GM10847 (cell line): ENCODE measurements around the gene ASMTL.

Source experiments
- POLR2A ChIP-seq: IDR thresholded peaks from 2 replicates; pipeline ENCODE4 v1.6.1; 2011; ENCODE audit not compliant: insufficient read length; ENCODE audit errors: extremely low read depth

Gene ASMTL

DNA sequence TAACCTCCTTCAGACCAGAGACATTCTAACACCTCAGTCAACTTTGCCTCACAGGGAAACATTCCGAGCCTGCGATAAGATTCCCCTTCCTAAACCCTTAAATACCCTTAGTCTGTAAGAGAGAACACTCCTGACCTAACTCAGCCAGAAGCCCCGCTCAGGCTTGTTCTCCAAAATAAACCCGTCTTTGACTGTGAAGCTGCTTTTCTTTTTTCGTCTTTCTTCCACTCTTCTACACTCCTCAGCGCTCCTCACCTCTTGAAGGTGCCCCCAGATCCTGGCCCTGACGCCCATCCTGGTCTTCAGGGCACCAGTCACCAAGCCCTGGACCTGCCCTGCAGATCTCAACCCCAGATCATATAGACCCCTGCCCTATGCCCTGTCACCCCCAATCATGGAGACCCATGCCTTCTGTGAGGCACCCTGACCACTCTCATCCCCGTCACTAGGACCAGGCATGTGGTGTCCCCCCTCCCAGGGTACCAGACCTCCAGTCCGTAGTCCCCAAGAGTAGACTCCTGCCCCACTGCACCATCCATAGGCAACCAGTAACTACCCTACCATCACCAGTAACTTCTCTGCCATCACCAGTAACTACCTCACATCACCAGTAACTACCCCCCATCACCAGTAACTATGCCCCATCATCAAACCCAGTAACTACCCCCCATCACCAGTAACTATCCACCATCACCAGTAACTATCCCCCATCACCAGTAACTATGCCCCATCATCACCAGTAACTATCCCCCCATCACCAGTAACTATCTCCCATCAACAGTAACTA lies 3.5 kb downstream of the ASMTL start:
- no peak for TF ChIP-seq POLR2A

DNA sequence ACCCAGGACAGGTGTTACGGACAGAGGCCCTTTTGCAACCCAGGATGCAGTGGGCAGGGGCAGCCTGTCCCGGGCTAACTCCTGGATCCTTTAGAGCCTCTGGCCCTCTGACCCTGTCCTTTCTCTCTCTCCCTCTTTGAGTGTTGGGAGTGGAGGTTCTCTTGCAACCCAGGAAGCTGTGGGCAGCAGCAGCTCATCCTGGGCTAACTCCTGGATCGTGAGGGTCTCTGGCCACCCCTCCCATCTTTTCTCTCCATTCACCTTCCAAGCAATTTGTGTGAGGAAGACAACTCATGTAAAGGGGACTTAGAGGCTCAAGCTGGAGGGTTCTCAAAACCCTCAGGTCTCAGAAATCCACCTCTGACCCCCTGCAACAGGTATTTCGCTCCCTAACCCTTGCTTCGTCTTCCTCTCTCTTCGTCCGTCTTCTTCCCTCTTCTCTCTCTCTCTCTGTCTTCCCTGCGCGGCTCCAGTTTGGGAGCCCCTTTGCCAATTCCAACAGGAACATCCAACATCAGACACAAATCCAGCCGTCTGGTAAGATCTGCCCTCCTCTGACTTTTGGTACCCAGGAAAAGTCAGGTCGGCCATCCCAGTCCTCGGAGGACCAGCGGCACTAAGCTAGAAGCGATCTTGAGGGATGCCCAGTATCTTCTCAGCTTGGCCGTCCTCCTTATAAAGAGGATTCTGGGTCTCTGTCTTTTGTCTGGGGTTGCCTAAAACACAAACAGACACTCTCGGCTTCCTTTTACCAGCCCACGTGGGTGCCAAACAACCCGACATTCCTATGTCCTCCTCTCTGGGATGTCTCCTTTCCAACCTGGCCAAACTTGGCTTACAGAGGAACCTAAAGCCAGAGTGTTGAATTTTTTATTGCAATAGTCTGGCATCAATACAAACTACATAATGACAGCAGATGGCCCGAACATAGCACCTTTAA lies 7.9 kb downstream of the ASMTL start:
- no peak for TF ChIP-seq POLR2A

- TF ChIP-seq POLR2A = no peak
These were observed 9.1 kb downstream of the ASMTL start for GRCh38 chrX:1443496-1444075.

- TF ChIP-seq POLR2A = no peak
These were observed 9.9 kb downstream of the ASMTL start for GRCh38 chrX:1442724-1443367.

DNA sequence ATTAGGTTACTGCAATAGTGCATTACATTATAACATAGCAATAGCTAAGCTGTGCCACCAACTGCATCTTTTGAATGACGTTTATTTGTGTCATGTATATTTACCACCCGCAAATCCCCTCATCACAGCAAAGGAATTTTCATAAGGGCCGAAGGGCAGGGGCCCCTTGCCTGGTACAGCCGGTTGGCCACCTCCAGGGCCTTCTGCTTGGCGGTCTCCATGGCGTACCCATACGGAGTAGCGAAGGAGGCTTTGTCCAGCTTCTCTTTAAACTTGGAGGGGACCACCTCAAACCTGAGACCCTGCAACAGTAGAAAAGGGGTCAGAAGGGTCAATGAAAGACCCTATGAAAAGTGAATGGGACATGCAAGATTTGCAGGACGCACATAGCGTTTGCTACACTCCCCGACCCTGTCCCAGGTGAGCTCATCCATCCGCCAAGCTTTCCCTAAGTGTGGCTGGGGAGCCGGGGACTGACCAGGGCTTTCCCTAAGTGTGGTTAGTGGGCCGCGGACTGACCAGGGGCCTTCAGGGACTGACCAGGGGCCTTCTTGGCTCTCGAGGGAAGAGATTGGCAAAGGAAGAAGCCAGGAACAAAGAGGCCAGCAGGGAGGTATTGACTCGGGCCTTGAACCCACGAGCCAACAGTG lies 10.6 kb downstream of the ASMTL start:
- TF ChIP-seq POLR2A = no peak

GRCh38 chrX:1440506-1440905 lies 12.2 kb downstream of the ASMTL start:
- no peak for TF ChIP-seq POLR2A

DNA sequence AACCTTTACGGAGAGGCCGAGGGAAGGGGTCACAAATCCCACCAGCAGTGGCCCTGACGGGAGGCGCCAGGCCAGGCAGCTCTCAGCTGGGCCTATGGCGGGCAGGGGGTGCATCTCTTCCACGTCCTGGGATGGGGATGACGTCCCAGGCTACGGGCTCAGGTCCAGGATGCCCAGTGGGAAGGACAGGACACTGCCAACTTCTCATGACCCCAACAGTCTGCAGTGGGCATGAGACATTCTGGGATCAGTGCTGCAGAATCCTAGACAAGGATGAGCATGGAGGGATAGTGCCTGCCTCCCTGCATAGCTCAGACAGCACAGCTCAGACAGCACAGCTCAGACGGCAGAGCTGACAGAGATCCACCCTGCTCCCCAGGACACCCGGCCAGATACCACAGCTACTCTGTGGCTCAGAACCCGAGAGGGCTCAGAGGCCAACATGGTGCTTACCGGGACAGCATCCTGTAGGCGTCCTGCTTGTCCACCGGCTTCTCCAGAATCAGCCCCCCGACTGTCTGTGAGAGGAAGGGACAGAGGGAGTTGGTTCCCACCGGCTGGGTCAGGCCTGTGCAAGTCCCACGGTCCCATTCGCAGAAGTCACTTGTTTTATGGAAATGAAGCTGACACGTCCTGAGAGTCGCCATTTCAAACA lies 17.3 kb downstream of the ASMTL start:
- TF ChIP-seq POLR2A = no peak

DNA sequence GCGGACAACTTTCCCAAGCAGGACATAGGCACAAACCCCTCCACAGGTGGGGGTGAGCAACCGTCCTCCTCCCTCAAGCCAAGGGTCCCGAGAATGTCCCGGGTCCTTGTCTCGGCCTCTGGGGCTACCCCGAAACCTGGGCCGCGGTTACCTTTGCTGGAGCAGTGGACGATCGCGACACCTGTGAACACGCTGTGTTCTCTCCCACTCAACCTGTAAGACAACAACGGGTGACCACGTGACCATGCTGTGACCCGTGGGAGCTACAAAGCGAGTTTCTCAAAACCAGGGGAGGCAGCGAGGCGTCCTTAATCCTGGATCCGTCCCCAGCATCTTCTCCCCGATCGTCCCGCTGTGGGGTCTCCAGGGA lies 17.9 kb downstream of the ASMTL start:
- TF ChIP-seq POLR2A = no peak

DNA sequence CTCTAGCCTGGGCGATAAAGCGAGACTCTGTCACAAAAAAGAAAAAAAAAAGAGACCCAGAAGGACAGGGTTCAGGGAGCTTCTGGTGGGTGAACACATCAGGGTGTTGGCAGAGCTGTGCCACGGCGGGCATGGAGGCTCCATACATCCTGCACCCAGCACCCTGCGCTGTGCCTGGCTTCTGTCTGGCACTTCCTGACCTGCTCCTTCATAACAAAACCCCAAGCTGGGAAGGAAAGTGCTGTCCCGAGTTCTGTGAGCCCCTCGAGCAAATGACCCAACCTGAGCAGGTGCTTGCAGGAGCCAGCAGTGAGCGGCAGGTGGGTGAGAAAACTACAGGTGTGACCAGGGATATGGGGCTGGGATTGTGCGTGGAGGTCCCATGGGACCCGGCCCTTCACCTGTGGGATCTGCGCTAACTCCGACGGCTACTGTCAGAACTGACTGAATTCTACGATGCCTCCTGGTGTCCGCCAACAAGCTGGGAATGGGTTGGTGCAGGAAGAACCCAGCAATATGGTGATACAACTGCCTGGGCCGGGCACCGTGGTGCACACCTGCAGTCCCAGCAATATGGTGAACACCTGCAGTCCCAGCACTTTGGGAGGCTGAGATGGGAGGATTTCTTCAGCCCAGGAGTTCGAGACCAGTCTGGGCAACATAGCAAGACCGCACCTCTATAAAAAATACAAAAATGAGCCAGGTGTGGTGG lies 18.9 kb downstream of the ASMTL start:
- no peak for TF ChIP-seq POLR2A

GRCh38 chrX:1430451-1430850 lies 22.3 kb downstream of the ASMTL start:
- TF ChIP-seq POLR2A = no peak

DNA sequence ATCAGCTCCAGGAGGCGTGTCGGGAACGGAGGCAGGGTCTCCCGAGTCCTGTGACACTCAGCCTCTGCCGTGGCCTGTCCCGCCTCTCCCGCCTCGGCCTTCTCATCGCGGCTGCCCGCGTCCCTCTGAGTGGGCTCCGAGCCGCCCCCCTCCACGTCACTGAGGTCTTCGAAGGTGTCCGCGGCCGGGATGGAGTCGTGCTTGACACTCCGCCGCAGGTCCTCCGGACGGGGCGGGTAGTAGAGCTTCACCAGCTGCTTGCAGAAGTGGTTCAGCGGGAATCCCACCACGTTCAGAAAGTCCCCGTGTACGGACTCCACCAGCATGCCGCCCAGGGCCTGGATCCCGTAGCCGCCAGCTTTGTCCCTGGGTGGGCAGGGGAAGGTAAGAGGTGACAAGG lies 25.0 kb downstream of the ASMTL start:
- no peak for TF ChIP-seq POLR2A

GRCh38 chrX:1425381-1425780 lies 27.3 kb downstream of the ASMTL start:
- TF ChIP-seq POLR2A = no peak

DNA sequence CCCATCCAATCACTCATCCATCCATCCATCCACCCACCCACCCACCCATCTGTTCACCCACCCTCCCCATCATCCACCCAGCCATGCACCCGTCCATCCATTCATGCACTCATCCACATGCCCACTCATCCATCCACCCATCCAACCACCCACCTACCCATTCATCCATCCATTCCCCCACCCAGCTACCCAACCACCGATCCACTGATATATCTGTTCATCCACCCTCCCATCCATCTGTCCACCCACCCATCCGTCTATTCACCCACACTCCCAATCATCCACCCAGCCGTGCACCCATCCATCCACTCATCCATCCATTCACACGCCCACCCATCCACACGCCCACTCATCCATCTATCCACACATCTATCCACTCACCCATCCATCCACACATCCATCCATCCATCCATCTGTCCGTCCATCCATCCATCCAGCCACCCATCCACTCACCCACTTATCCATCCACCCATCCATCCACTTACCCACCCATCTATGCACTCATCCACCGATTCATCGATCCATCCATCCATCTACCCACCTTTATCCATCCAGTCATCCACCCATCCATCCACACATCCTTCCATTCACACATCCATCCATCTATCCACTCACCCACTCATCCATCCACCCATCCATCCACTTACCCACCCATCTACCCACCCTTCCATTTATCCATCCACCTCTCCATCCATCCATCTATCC lies 28.4 kb downstream of the ASMTL start:
- no peak for TF ChIP-seq POLR2A

DNA sequence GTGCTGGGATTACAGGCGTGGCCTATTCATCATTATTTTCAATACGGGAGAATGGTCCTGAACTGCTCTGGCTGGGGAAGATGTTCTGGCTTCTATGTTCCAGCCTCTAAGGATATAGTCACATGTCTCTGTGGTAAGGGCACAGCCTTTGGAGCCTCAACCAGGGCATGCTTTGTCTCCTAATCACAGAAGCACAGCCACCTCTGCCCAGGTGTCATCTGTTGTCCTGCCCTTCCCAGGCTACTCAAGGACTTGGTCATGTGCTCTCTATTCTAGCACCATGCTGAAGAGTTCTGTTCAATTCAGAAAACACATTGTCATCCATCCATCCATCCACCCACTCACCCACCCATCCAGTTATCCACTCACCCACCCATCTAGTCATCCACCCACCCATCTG lies 29.5 kb downstream of the ASMTL start:
- no peak for TF ChIP-seq POLR2A

GRCh38 chrX:1422135-1422465 lies 30.6 kb downstream of the ASMTL start:
- TF ChIP-seq POLR2A = no peak
